GM12801 (cell line): ENCODE data around the gene STK17A.
A peak's percentile ranks its signal among the peaks of the same experiment; 100 is the strongest.

Experiments used
- TF ChIP-seq, protein P1 (sequence below): IDR thresholded peaks from one replicate; pipeline ENCODE4 v1.5.1; 2011; ENCODE audit warnings: control low read depth; ENCODE audit not compliant: insufficient read length; ENCODE audit errors: extremely low read depth

Gene STK17A

DNA sequence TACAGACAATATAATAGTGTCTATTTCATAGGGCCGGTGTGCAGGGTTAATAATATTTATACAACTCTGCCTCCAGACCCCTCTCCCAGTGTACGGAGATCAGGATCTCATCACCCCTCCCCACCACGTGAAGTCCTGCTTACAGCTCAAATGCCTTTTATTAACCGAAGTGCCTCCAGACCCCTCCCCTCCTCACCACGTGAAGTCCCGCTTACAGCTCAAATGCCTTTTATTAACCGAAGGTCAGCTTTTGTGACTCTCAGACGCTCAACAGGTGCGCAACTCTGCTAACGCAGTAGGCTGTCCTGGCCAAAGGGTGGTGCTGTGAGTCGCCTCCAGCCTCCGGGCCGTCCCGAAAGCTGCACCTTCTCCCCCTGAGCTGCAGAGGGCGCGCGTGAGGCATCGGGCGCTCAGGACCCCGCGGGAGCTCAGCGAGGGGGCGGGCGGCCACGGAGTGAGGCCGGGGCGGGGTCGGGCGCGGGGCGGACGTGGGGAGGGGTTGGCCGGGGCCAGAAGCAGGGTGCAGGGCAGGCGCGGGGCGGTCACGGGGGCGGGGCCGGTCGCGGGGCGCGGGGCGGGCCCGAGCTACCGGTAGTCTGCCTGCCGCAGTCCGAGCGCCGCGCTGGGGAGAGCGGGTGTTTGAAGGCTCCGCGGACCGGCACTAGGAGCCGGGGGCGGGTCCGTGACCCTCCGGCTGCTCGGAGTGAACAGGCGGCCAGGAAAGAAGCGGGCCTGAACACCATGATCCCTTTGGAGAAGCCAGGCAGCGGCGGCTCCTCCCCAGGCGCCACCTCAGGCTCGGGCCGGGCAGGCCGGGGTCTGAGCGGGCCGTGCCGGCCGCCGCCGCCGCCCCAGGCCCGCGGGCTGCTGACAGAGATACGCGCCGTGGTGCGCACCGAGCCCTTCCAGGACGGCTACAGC lies at the start of gene STK17A:
TSS of gene STK17A (plus strand) at position 606 of the 921 bp plus-strand sequence. CDS start at position 742, 136 bp downstream.
- TF ChIP-seq, protein P1, sequence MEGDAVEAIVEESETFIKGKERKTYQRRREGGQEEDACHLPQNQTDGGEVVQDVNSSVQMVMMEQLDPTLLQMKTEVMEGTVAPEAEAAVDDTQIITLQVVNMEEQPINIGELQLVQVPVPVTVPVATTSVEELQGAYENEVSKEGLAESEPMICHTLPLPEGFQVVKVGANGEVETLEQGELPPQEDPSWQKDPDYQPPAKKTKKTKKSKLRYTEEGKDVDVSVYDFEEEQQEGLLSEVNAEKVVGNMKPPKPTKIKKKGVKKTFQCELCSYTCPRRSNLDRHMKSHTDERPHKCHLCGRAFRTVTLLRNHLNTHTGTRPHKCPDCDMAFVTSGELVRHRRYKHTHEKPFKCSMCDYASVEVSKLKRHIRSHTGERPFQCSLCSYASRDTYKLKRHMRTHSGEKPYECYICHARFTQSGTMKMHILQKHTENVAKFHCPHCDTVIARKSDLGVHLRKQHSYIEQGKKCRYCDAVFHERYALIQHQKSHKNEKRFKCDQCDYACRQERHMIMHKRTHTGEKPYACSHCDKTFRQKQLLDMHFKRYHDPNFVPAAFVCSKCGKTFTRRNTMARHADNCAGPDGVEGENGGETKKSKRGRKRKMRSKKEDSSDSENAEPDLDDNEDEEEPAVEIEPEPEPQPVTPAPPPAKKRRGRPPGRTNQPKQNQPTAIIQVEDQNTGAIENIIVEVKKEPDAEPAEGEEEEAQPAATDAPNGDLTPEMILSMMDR, result peak; percentile 77

DNA sequence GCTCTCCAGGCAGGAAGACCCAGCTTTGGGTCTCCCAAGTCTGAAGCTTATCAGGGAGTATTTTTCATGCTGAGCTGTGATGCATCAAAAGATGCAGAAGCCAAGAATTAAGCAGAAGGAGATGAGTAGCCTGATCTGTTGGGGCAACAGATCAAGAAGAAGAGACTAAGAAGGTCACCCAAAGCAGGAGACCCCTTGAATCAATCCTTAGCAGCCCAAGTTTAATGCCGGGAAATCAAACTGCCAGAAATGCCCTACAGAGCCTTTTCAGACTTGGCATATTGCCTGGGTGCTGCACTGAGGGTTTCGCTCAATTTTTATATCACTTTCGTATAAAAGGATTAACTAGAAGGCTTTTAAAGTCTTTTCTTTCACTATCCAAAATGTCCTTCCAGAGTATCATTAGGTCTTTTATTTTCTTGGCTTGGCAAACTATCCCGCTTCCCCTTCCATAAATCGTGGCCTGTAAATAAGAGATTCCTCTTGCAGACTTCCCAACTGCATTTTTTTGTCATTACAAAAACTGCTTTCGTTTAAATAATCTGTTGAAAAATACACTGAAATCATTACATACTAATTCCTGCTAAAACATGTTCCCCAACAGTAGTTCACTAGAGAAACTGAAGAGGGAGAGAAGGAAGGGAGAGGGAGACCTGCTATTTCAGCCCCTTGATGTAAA lies 49.0 kb upstream of the STK17A start:
- TF ChIP-seq, protein P1, result no peak

DNA sequence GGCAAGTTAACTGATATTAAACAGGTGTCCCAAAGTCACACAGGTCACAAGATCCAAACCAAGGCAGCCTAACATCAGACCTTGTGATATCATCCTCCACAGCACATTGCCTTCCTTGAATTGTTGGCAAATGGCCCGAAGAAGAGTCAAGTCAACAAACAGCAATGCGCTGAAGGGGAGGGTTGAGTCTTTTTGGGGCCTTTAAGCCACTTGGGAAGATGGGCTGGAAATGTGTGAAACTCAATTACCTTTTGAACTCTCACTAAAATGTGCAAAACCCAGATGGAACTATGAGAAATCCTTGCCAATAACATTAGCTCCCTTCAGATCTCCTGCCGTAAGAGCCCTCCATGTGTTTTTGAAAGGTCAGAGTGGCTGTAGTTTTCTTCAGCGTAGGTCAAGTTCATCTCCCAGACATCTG lies 47.9 kb upstream of the STK17A start:
- TF ChIP-seq, protein P1, result no peak

DNA sequence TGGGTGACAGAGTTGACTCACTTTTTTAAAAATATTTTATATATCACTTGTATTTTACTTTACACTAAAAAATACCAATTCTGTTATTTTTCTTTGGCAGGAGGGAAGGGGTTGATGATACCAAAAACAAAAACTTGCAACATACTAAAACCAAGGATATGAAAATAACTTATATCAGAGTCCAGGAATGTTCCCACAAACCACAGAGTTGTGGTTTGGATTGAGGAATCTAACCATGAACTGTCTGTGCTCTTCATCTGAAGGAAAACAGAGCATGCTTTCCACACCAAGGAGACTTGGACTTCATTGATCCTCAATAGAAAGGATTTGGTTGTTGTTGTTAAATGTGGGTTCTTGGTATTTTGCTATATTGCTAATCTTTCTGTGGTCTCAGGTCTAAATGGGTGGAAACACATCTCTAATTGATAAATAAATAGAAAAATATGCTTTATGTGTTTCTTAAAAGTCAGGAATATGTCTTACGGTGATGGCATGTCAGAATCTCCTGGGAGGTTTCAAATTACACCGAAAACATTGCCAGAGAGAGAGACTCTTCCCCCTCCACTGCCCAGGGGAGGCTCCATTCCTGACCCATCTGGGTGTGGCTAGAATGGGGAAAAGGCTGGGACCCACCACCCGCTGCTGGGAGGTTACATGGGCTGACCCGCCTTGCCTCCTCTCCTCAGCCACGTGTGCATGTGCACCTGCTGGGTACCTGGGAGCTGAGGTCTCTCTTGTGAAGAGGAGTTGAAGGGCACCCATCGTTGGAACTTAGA lies 46.9 kb upstream of the STK17A start:
- TF ChIP-seq, protein P1, result no peak

DNA sequence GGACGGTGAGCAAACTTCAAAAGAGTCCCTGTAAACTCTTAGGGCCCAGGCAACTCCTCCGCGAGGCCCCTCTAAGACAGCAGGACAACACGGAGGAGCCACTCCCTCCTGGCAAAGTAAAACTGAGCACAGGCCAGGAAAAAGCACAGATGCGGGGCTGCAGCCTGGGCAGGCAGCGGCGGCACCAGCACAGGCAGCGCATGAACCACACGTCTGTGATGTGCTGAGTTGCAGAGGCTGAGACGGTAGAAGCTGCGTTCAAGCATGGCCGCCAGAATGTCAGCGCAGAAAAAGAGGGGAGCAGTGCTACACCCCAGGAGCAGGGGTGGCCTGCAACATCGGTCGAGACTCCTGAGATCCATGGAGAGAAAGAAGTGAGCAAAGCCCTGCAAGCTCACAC lies 46.1 kb upstream of the STK17A start:
- TF ChIP-seq, protein P1, result no peak

DNA sequence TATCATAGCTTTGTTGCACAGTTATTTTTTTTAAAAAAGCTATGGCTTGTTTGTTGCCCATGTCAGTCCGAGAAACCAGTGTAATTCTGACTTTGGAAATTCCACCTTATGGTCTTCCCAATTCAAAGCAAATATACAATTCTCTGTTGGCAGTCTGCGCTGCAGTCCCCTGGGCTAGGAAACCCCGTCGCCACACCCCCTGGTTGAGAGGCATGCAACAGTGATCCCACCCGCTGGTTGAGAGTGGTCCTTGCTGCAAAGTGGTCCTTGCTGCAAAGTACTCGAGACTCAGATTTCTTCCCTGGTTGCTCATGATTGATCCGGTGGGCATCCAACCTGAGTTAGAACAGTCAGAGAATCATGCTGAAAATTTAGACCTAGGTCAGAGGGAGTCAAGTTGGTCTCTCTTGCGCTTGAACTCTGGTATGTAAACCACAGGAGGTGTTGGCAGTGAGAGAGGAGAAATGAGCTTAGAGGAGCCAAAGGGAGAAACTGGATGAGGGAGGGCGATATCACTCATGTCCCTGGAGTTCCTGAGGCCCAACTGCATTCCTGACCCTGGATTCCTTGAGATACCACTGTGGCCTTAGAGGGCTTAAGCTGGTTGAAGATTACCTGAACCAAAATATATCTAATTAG lies 45.0 kb upstream of the STK17A start:
- TF ChIP-seq, protein P1, result no peak
